ENCODE data around the gene PPIP5K1. TPM values are rescaled to one million over a fixed set of nuclear protein-coding genes. Genes with fewer than 3 reads are reported as not detected.

The PPIP5K1 gene
- total and polyA plus RNA-seq, 9 of the 15 experiments (the other 6 are each of a cell fraction or from before 2014, with no cell fraction given): 2.5 to 74.6 (median 35.1) TPM

GRCh38 chr15:43517354-43518196 lies 72.4 kb downstream of the PPIP5K1 start, which contains the start of gene MAP1A (continued):
- TF ChIP-seq EHMT2 (IDR thresholded peaks at IDR 0.05) (0 out of 2 replicates have a peak, but pooled peaks have one; percentile 6), CREM (IDR thresholded peaks at IDR 0.05; ENCODE audit: low read depth) (peak; percentile 79), SIN3A (IDR thresholded peaks at IDR 0.05; ENCODE audit: borderline replicate concordance in 2 of 2, control insufficient read depth in 1 of 2, low read depth in 2 of 2, low read length in 2 of 2) (peak; percentile 70 to 80; a peak in 3 of 4 replicates), HDAC1 (IDR thresholded peaks at IDR 0.05) (peak in 1 of 2 experiments; percentile 71; a peak in 2 of 4 replicates), ATF1 (CRISPR knock-in tag; IDR thresholded peaks at IDR 0.05) (no peak), ATF1 (tag; IDR thresholded peaks at IDR 0.05) (0 out of 2 replicates have a peak, but pooled peaks have one; percentile 1), SUPT5H (IDR thresholded peaks at IDR 0.05) (0 out of 2 replicates have a peak, but pooled peaks have one; percentile 30), POLR2B (IDR thresholded peaks at IDR 0.05; ENCODE audit: low read depth, partially characterized antibody) (peak; percentile 35), HDGF (IDR thresholded peaks at IDR 0.05) (no peak), NR2C2 (CRISPR knock-in tag; IDR thresholded peaks at IDR 0.05) (no peak), NR2C2 (tag; IDR thresholded peaks at IDR 0.05) (0 out of 2 replicates have a peak, but pooled peaks have one; percentile 5), HEY1 (CRISPR knock-in tag; IDR thresholded peaks at IDR 0.05; ENCODE audit: borderline replicate concordance) (no peak), SAP30 (IDR thresholded peaks at IDR 0.05; ENCODE audit: borderline replicate concordance, insufficient read depth, low read depth, low read length, poor library complexity, severe bottlenecking) (peak; percentile 91), SPI1 (IDR thresholded peaks at IDR 0.05; ENCODE audit: borderline replicate concordance, low read depth, low read length) (no peak), NKRF (IDR thresholded peaks at IDR 0.05; ENCODE audit: borderline replicate concordance) (peak; percentile 71), ZNF740 (CRISPR knock-in tag; IDR thresholded peaks at IDR 0.05) (no peak), ZNF740 (tag; IDR thresholded peaks at IDR 0.05) (peak in 1 of 2 experiments; percentile 86; a peak in 1 of 4 replicates), YBX1 (IDR thresholded peaks at IDR 0.05) (no peak), ATF7 (IDR thresholded peaks at IDR 0.05) (peak; percentile 31), MAZ (CRISPR knock-in tag; conservative IDR thresholded peaks at IDR 0.05 in 1 of 2, IDR thresholded peaks at IDR 0.05 in 1 of 2) (peak in 1 of 2 experiments; percentile 38; a peak in 1 of 4 replicates), DACH1 (IDR thresholded peaks at IDR 0.05; ENCODE audit: partially characterized antibody) (peak; percentile 73), NFIC (IDR thresholded peaks at IDR 0.05) (peak; percentile 54), ZNF395 (CRISPR knock-in tag; IDR thresholded peaks at IDR 0.05) (no peak), RNF2 (IDR thresholded peaks at IDR 0.05) (no peak), ZBTB7A (IDR thresholded peaks at IDR 0.05; ENCODE audit: borderline replicate concordance, control insufficient read depth, low read depth, low read length) (peak; percentile 30; the same call in 1 of the 2 replicates)

Data from K562 (cell line).